ENCODE results near the gene ZNF532. TPM values are rescaled to one million over a fixed set of nuclear protein-coding genes. Genes with fewer than 3 reads are reported as not detected.
A peak's percentile ranks its signal among the peaks of the same experiment; 100 is the strongest.

ZNF532 gene
- total RNA-seq, 1 experiment from 2014 or later, result 16.6 TPM

GRCh38 chr18:58978916-58979315 lies 114.2 kb downstream of the ZNF532 start:
- DNase-seq (ENCODE audit: low read depth), result no peak

- DNase-seq (ENCODE audit: low read depth), result no peak
Observed at GRCh38 chr18:58979615-58980014, 114.9 kb downstream of the ZNF532 start.

- DNase-seq (ENCODE audit: low read depth), result no peak
Observed at GRCh38 chr18:58980991-58981390, 116.3 kb downstream of the ZNF532 start.

GRCh38 chr18:58983260-58984155 lies 118.8 kb downstream of the ZNF532 start:
- no peak for DNase-seq (ENCODE audit: low read depth)

GRCh38 chr18:58988600-58988999 lies 123.9 kb downstream of the ZNF532 start:
- DNase-seq (ENCODE audit: low read depth), result no peak

DNA sequence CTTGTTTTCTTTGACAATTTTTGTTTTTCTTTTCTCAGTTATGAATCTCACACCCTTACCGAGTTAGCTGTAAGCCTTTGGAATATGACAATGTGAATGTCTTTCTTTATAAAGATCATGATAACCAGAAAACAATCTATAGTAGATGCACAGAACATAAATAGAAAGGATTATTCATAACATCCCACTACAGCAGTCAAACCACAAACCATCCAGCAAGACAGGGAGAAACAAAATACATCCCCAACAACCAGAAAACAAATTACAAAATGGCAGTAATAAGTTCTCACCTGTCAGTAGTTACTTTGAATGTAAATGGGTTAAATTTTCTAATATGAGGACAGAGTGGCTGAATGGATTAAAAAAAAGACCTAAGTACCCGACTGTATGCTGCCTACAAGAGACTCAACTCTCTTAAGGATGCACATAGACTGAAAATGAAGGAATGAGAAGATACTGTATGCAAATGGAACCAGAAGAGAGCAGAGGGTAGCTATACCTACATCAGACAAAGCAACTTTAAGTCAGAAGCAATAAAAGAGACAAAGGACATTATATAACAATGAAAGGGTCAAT lies 124.6 kb downstream of the ZNF532 start:
- no peak for DNase-seq (ENCODE audit: low read depth)

DNA sequence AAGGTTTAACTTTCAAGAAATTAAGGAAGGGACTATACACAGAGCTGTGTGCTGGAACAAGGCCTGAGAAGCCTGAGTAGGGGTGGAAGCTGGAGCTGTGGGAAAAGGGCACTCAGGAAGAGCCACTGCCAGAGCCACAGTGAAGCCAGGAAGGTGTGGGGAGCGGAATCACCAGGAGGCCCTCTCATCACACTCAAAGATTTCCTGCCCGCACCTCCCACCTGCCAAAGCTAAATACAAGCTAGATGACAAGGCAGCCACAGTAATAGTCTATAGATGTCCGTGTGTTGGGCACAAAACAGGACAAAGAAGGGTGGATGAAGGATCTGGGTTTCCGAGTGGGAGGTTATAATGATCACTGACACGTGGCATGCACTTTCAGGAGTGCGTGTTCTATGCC lies 126.0 kb downstream of the ZNF532 start:
- DNase-seq (ENCODE audit: low read depth), result no peak

DNA sequence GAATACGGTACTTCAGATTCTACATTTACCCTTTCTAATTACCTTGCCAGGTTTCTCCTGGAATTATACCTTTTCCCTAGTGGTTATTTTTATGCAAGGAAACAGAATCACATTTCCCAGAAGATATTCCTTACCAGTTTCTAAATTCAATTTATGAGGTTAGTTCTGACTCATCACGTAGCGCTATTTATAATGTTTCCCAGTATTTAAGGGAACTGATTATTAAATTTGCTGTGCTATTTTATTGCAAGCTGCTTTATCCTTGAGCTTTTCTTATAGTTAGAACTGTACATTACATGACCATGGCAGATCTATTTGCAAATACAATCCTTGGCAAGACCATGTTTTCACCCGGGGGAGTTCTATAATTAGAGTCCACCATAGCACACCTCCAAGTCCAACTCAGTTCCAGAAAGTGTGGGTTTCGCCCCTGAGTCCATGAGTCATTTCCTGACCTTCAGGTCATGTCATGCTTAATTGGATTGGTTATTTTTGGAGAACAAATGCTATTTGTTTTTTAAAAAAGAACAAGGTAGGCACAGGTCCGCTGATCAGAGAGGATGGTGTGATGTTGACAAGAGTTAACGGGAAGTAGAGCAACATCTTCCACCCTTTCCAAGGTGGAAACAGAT lies 126.6 kb downstream of the ZNF532 start:
- DNase-seq (ENCODE audit: low read depth), result peak; percentile 32

DNA sequence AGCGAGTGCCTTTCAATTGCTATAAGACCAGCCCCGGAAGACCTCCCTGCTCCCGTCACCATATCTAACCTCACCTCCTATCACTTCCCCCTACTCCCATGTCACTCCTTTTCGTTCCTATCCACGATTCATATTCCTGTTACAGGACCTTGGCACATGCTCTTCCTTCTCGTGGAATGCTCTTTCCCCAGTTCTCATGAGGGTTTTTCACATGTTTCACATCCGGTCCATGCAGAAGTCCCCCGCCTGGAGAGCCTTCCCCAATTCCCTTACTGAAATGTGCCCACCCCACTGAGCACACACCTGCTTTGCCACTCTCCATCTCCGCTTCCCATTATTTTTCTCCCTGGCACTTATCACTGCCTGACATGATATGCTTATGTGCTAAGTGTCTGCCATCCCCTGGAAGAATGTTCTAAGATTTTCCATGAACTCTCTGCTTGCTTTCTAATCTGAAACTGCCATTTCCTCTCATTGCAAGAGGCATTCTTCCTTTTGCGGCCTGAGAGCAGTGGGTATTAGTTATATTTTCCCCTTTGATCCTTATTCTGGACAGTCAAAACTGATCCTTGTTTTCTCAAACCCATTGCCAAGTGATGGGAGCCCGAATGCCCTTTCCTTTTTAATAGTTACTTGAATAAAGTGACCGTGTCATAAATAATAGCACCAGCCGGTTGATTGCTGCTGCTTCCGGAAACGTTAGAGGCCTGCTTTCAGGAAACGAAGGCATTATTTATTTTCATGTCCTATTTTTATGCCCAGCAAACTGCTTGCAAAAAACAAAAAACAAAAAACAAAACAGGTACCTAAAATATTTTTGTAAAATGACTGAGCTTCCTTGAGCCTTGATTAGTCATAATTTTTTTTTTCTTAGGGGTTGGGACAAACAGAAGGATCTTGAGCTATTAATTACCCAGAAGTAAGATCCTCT lies 127.9 kb downstream of the ZNF532 start:
- DNase-seq (ENCODE audit: low read depth), result no peak

DNA sequence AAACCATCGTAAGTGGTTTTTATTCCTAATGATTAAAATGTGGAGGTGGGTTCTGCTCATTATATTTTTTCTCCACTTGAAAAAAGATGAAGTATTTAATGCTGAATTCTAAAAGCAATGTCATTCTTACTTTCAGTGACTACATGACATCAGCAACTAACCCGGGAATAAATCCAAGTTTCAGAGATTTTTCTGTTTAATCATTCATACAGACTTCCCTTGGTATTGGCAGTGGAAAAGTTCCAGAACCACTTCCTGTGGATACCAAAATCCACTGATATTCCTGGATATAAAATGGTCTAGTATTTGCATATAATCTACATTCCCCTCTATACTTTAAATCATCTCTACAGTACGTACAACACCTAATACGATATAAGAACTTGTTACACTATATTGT lies 128.6 kb downstream of the ZNF532 start:
- peak; percentile 69 for DNase-seq (ENCODE audit: low read depth)

DNA sequence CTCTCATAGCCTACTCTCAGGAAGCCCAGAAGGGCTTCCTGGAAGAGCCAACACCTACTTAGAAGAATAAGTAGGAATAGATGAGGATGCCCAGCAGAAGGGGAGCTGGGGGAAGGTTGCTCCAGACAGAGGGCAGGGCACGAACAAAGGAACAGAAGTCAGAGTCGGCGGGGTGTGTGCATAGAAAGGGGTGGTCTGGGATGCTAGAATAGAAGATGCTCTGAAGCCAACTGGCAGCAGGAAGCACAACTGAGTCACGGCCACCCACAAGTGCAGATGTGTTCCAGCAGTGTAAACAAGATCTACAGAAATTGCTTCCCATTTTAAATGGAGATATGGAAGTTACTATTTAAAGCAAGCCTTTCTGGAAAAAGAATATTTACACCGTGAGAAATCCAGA lies 131.0 kb downstream of the ZNF532 start:
- DNase-seq (ENCODE audit: low read depth), result no peak

- peak; percentile 49 for DNase-seq (ENCODE audit: low read depth)
Observed at GRCh38 chr18:58996131-58996641, 131.5 kb downstream of the ZNF532 start.

- DNase-seq (ENCODE audit: low read depth), result no peak
Observed at GRCh38 chr18:58996696-58997095, 132.0 kb downstream of the ZNF532 start.

GRCh38 chr18:58997811-58998337 lies 133.2 kb downstream of the ZNF532 start:
- DNase-seq (ENCODE audit: low read depth), result peak; percentile 49

- peak; percentile 65 for DNase-seq (ENCODE audit: low read depth)
Observed at GRCh38 chr18:58998401-58999203, 133.9 kb downstream of the ZNF532 start.

DNA sequence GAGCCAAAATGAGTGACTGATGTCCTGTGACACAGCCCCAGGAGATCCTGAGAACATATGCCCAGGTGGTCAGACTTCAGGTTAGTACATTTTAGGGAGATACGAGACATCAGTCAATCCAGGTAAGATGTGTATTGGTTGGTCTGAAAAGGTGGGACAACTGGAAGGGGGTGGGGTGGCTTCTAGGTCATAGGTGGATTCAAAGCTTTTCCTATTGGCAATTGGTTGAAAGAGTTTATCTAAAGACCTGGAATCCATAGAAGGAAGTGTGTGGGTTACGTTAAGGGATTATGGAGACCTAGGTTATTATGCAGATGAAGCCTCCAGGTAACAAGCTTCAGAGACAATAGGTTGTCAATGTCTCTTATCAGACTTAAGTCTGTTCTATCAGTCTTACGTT lies 136.5 kb downstream of the ZNF532 start:
- no peak for DNase-seq (ENCODE audit: low read depth)

DNA sequence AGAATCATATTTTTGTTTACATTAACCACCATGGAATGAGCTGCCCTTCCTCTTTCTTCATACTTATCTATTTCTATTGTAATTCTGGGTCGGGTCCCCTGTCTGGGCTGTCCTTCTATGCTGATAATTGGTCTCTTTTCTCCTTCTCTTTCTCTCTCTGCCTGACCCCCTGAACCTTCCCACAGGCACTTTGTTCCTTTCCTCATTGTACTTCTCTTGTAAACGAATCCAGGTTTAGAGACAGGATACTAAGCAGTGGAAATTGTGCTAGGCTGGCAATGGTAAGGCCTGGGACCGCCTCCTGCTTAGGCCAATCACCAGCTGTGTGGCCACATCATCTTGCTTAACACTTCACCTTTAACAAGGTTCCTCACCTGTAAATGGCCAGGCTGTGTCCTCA lies 137.0 kb downstream of the ZNF532 start:
- DNase-seq (ENCODE audit: low read depth), result no peak

DNA sequence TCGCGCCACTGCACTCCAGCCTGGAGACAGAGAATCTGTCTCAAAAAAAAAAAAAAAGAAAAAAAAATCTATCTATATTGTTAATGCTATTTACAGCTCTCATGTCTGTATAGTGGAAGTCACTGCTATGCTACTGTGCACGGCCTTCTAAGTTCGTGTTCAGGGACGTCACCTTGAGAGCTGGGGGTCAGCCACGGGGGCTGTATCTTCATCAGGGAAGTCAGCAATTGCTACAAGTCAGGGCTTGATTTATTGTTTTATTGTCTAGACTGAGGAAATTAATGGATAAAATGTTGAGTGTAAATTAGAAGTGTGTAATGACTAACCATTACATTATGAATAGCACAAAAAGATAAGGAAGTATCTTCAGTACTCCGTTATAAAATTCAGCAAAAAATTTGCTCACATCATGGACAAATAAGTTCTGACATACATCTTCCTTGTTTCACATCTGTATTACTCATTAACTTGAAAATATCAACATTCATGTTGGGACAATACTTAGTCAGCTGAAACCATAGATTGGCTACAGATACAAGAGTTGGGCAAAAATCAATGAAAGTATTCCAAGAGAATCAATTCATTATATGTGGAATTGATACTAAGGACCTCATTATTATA lies 138.4 kb downstream of the ZNF532 start:
- DNase-seq (ENCODE audit: low read depth), result no peak

- DNase-seq (ENCODE audit: low read depth), result no peak
Observed at GRCh38 chr18:59005262-59005661, 140.6 kb downstream of the ZNF532 start.
